Measurements from ENCODE around the gene KCNH2. TPM values are rescaled to one million over a fixed set of nuclear protein-coding genes. Genes with fewer than 3 reads are reported as not detected.

Gene KCNH2
- total and polyA plus RNA-seq, 2 of the 8 experiments (the other 6 are each of a cell fraction or from before 2014, with no cell fraction given), result 8.0 to 15.0 TPM

GRCh38 chr7:150994141-150994837, 16.2 kb upstream of the KCNH2 start (continued):
- TF ChIP-seq FOSL1 (IDR thresholded peaks at IDR 0.05; ENCODE audit: insufficient read depth, low read depth, low read length) (no peak), CBX5 (IDR thresholded peaks at IDR 0.05; ENCODE audit: low read depth, low read length) (no peak), CEBPB (IDR thresholded peaks at IDR 0.05; ENCODE audit: low read depth, low read length) (no peak), TEAD4 (IDR thresholded peaks at IDR 0.05; ENCODE audit: low read depth, low read length) (no peak), ATF2 (IDR thresholded peaks at IDR 0.05; ENCODE audit: low read length) (no peak)

All from H1 (cell line).